GM19043 (cell line): ENCODE measurements around the gene NMNAT2.

ENCODE experiments used
- ATAC-seq: cut with Tn5 transposase; IDR thresholded peaks from one replicate; pipeline ENCODE4 v1.9.1; 2021; ENCODE audit warnings: low read depth; ENCODE audit not compliant: unreplicated experiment

Gene NMNAT2

DNA sequence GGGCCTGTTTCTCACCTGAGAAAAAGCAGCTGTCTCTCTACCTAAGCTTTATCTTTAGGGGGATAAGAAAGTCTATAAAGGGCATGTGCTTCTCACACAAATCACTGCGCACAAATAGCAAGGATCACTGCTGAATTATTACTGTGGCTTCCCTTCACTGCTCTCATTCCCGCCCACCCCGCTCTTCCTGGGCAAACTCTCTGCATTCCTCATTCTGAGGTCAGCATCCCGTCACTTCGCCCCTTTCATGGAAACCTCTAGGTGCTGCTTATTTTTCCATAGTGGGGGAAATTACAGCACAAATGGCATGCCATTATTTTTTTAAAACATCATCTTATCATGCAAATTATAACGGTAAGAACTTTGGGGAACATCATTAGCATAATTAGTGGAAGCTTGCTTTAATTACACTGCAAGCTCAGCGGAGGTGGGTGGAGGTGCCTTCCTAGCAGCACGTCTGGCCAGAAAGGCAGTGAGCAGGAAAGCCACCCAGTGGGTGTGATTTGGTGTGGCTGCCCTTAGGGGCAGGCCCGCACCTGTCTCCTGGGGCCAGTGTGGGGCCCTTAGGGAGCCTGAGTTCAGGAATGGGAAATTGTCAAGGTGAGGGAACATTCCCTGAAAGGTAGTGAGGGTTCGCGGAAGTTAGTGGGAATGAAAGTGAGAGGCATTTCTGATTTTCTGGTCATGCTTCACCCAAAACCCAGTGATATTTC lies 126.2 kb downstream of the NMNAT2 start:
- ATAC-seq, result no peak

DNA sequence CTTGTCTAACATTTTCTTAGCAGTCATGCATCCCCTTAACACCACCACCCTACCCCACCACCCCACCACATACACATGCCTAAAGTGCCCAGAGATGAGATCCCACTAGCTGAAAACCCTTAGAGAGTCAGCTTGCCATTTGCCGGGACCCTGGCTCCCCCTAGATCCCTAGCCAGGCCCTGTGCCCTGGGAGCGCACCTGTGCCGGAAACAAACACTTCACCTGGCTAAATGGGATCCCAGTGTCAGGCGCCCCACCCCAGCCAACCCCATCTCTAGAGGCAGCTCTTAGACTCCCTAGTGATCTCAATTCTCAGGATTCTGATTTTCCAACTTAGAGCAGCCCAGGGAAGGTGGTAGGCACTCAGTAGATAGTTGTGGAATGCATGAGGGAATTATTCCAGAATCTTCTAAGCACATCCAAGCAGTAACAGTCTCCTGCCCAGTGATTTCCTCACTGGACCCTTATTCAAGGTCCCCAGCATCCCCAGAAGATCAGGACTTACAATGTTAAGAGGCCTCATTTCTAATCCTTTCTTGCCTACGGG lies 126.9 kb downstream of the NMNAT2 start:
- no peak for ATAC-seq

DNA sequence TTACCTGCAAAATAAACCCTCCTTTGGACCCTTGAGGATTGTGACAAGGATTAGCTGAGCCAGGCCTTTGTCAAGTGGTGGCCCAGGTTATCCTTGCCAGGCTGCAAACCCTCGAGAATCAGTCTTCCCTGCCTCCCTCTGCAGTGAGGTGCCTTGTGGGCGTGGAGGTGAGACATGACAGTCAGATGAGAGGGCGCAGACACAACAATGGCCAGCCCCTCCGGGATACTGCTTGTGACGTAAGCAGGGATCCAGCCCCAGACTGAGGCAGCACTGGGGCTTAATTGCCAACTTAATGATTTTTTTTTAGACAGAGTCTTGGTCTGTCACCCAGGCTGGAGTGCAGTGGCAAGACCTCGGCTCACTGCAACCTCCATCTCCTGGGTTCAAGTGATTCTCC lies 127.6 kb downstream of the NMNAT2 start:
- ATAC-seq, result no peak

DNA sequence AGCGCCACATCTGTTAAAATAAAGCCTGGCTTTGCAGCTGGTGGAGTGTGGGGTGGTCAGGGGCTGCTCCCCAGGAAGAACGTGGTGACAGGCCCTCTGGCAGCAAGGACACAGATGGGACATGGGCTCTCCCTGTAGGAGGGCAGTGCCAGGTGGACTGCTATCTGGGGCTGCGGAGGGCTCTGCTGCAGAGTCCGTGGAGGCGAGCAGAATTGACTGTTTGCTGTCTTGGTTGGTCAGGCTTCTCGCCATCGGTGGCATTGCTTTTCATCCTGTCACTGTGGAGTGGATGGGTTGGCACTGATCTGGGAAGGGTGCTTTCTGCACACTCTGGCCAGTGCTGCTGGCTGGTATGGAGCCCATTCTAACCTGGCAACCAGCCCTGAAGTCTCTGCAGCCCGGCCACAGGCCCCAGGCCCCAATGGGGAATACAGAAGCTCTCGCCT lies 129.1 kb downstream of the NMNAT2 start:
- ATAC-seq, result no peak

DNA sequence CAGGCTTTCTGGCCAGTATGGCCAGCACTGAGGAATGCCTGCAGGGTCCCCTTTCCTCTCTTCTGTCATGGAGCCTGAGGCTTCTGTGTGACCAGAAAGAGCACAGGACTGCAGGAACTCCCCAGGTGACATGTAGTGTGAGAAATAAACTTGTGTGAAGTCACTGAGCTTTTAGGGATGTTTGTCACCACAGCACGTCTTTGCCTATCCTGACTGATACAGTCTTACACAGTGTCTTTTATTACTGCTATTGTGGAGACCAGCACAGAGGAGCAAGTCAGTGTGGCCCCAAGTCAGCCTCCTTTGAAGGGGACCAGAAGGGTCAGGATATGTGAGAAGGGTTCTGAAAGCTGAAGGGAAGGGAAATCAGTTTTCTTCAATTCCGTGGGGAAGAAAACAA lies 129.6 kb downstream of the NMNAT2 start:
- ATAC-seq, result no peak

DNA sequence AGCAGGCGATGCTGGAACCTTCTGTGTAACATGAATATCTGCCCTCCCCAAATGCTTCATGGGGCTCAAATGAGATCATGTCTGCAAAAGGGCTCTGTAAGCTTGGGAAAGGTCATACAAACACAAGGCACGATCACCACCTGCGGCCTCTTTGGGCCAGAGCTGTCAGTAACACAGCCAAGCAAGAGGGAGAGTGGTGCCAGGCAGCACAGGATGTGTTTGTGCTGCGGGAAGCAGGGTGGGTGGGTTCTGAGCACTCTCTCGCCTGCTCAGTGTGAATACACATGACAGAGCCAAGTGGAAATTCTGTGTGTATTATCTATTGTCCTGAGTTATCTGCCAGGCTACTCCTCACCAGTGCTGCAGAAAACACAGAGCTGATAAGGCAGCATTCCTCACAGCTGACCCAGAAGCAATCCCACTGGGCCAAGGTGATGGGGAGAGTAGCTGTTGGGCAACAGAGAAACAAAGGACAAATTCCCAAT lies 130.9 kb downstream of the NMNAT2 start:
- no peak for ATAC-seq

DNA sequence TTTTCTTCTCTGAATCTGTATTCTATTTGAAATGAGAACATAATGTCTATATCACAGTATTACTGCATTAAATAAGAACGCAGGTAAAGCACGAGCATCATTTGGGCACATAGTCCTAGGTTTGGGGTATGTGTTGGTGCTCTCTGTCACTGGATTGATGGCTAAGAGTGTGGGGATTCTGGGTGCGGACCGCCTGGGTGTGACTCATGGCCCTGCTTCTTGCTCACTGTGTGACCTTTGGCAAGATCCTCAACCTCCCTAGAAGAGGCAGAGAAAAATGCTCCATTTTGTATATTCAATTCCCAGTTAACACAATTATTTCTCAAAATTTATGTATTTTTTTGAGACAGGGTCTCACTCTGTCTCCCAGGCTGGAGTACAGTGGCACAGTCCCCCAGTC lies 132.4 kb downstream of the NMNAT2 start:
- no peak for ATAC-seq

DNA sequence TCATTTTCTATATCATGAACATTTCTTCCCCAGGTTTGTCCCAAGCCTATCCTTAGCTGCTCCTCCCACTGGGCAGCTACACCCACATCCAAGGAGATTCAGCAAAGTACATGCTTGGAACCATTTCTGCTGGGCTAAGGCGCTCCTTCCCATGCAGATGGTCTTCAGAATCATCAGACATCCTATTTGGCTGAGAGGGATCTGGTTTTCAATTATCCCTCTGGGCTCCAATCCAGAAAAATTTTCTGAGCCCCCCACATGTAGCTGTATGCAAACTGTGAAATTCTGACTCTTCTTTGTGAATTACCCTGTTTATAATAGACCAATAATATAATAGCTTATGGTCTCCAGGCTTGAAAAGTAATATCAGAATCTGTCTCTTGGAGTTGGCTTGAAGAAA lies 132.9 kb downstream of the NMNAT2 start:
- no peak for ATAC-seq

DNA sequence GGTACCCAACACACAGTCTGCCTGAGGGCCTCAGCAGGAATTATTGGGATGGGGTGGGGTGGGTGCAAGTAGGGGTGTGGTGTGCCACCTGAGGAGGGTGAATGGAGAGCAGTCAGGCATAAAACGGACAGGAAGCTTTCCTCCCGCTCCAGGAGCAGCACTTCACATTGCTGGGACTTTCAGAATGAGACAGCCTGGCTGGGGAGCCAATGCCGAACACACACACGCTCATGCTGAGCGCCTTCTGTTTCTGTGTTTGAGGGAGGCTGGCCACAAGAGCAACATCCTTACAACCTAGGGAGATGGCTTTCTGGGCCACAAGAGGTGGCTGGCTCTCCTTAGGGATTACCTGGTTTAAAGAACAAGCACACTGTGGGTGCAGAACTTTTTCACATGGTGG lies 134.1 kb downstream of the NMNAT2 start:
- no peak for ATAC-seq

DNA sequence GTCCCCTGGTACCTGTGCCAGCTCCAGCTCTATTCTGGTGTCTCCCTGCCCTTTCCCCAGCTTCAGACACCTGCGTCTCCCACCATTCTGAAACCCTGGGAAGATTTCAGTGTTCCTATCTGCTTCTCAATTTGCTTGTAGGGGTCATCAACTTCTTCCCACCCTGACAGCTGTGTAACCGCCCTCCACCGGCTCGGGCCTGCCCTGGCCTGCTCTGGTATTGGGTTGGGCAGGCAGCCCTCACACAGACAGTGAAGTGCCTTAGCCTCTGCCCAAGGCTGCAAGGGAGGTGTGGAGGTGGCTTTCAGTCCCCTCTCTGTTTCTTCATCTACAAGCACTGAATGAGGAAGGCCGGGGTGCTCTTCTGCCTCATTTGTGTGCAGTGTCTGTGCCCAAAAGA lies 134.9 kb downstream of the NMNAT2 start:
- ATAC-seq, result no peak

DNA sequence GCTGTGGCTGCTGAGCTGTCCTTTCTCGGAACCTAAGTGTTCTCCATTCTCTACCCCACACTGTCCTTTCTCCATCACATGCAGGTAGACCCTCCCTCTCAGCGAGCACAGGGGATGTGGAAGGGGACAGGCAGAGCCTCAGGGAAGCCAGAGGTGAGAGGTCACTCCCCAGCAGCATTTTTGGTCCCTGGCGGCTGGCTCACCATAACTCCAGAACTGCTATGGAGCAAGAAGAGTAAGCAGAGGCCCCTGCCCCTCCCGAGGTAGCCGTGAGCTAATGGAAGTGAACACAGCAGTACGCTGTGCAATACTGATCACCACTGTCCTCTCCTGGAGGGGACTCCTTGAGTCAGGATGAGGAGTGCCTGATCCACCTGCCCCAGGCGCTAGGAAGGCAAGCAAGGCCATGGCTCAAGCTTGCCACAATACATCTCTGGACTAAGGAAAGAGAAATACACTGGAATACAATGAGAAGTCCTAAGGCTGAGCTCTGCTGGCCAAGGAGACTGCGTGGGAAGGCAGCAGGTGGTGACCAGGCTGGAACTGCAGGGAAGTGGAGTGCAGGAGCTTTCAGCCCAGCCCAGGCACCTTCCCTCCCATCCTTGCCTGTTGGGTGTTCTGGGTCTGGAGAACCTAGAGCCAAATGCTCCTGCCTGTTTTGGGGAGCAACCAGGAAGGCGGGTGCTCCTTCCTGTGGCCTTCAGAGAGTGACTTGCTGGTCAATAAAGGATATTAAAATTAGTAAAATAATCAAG lies 135.9 kb downstream of the NMNAT2 start:
- no peak for ATAC-seq

DNA sequence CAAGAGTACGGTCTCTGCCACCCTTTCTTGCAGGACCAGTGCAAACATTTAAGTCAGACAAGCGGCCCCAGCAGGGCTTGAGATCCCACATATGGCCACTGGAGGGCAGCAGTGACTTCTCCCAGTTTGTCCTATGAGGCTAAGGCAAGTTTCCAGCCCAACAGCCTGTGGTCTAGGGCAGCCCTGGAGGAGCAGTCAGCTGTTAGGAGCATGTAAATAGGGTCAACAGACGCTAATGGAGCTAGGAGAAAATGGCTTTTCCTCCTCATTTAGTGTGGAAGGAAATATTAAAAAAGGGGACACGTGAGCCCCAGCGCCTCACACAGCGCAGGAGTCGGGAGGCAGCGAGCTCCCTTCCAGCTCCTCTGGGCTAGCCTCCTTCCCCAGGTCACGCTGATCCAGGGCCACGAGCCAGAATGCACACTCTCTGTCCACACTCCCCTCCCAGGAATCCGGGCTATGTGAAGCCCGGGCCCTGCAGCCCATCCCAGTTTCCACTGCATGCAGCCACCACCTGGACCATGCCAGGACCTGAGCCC lies 136.6 kb downstream of the NMNAT2 start:
- ATAC-seq, result peak; percentile 83

DNA sequence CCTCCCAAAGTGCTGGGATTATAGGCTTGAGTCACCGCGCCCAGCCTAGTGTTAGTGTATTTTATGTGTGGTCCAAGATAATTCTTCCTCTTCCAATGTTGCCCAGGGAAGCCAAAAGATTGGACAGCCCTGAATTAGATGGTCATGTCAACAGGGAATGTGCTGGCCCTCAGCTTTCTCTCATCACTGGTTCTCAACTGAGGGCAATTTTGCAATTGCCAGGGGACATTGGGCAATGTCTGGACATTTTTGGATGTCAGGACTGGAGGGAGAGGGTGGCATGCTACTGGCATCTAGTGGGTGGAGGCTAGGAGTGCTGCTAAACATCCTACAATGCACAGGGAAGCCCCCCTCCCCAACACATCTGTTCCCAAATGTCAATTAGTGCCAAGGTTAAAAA lies 137.1 kb downstream of the NMNAT2 start:
- ATAC-seq, result no peak

DNA sequence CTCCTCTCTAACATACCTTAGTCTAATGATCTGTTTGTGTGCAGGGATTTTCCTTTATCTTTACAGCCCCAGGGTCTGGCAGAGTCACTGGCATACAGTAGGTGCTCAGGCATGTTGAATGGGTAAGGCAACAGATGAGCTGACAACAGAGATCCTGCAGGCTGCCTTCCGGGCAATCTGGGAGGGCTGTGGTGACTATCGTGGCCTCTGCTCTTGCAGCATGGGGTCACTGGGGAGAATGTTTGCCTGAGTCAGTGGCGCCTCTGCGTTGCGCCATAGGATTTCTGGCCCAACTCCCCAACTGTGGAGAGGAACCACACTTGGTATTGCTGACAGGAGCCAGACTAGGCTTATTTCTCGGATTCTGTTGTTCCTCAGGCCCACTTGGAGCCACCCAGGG lies 138.3 kb downstream of the NMNAT2 start:
- ATAC-seq, result no peak

DNA sequence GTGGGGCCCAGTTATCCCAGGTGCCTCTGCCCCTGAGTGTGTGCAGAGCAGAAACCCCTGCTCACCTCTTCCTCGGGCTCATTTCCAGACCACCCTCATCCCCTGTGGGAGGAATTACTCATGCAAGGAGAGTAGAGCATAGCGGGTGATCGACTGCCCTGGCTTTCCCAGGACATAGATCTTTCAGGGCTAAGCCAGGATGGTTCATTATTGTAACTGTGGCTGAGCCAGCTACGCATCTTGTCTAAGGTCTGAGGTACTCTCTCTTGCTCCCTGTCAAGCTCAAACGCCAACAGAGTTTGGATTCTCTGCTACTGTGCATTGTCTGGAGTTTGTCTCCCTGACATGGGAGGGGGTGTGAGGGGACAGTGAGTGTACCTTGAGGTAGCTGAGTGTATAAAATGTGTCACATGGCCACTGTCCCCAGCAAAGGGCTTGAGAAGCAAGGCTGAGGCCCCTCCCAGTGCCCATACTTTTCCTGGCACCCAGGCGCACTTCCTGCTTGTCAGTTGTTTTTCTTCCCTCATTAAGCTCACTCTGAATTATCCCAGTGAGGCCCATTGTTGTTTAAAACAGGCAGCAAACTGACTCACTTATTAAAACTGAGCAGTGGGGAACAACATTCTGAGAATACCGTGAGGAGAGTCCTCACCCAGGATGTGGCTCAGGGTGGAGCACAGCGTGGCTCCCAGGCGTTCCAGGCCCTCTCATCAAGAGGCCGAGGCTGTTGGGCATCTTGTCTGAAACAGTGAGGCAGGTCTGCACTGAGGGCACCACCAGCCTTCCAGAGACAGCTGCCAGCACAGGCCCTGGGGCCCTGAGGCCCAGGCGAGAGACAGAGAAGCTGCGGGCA lies 139.2 kb downstream of the NMNAT2 start:
- no peak for ATAC-seq

DNA sequence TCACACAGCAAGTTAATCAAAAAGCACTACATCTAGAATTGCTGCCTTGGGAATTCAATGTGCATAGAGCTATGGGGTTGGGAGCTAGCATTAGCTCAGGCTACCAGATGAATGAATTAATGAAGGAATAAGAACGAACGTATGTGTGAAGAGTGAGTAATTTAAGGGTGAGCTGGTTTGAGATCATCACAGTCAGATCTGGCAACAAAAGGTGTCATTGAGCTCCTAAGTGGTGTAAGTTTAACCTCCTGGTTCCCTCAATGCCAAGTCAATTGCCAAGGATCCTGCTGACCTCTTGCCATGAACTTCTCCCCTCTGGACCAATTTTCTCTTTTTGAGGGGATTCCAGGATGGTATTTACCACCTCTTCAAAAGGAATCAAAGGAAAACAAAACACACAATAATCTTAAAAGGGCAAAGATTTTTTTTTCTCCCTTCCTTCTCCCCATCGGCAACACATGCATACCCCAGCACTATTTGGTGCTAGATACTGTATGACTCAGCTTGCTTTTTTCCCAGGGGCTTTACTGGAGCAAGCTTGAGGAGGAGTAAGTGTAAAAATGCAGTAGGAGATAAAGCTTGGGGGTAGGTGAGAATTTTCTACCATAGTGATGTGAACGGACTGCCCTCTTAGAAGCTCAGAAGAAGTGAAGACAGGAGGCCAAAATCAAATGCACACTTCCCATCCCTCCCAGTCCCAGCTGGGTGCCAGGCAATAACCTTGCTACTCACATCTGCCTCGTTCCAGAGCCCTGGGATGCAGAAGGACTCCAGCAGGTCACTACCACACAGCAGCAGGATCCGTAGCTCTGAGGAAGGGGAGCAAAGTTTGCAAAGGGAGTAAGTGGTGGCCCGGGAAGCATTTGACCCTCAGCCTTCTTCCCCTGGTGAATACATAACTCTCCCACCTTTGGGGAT lies 140.1 kb downstream of the NMNAT2 start:
- ATAC-seq, result no peak

DNA sequence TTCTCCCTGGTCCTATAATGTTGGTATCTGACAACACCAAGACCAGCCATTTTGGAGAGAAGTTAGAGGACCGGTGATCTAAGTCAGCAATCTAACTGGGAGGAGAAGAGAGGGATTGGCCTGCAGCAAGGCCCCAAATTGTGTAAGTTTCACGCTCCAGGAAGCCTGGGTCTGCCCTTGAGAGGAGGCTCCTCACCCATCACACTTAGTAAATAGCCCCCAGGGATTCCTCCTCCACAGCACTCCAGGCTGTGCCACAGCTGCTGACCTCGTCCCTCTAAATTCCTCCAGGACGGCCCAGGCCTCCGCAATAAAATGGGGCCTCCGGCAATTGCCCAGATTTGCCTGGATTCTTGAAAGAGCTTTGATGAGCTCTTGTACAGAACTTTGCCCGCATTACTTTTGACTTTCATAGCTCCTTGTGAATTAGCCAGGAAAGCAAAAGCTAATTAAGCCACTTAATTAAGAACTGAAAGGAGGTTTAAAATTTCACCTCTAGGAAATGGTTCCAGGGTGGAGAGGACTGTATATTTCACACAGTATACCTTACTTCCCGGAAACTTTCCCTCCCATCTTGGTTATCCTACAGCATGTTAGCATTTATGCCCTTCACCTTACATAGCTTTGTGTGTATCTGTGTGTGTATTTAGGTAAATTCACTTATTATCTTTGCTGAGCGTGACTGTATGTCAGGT lies 141.6 kb downstream of the NMNAT2 start:
- no peak for ATAC-seq

DNA sequence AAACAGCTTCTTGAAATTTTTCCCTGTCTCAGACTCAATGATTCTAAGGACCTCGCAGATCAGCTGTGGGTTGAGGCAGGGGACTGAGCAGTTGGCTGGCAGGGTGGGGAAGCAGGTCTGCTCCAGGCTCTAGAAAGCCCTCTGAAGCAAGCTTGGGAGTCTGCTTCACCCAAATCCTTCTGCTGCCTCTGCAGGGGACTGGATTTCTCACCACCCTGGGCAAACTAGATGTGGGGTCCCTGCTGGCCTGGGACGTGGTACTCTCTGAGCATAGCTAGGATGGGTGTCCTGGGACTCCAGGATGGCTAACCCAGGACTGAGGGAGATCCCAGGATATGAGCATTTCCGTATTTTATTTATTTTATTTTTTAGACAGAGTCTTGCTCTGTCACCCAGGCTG lies 142.9 kb downstream of the NMNAT2 start:
- no peak for ATAC-seq

DNA sequence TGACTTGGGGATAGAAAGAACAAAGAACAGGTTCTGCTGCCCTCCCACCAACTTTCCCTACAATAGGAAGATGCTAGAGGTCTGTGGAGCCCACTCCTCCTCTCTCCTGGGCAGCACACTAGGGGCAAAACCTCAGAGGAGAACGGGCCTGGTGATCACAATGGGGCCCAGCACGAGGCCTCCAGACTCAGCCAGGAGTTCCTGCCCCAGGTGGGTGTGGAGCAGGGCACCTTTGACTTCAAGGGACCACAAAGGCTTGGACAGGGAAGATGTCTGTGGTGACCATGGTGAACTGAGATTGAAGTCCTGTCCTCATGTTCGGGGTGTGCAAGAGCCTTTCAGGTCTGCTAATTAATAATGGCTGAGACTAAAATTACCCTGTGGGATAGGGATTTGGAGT lies 143.3 kb downstream of the NMNAT2 start:
- ATAC-seq, result no peak
